Esophagus (tissue), 2 donors: Measurements from ENCODE around the gene GTSE1. TPM values are rescaled to one million over a fixed set of nuclear protein-coding genes. Genes with fewer than 3 reads are reported as not detected.

Experiments used
- polyA plus RNA-seq, 2 donors: library from polyadenylated mRNA; stranded (reverse); fragments of 200-250 nt; gene quantifications; one replicate each; pipeline ENCODE4 v1.2.3, GENCODE V29; 2013
- donor health status: healthy with polysubstance abuse.
- donor health status: Bipolar disorder and iron deficiency.

GTSE1 gene
- polyA plus RNA-seq, 2 donors = 5.0 to 7.4 TPM

Other genes with a start within 250 kb of the GTSE1 start
- gene PPARA, start 146.3 kb upstream of the GTSE1 start, polyA plus RNA-seq = 1 to 10 TPM; 3.2 to 3.9 TPM
- 1 to 10 TPM; 6.6 to 7.4 TPM for gene CDPF1, start 46.6 kb upstream of the GTSE1 start, polyA plus RNA-seq
- gene PKDREJ, start 33.5 kb upstream of the GTSE1 start, polyA plus RNA-seq = under 1 TPM; 0.10 to 0.11 TPM
- gene TTC38, start 28.9 kb upstream of the GTSE1 start, polyA plus RNA-seq = 1 to 10 TPM; 6.7 to 9.5 TPM
- 10 to 100 TPM; 24.3 to 32.4 TPM for gene TRMU, start 38.8 kb downstream of the GTSE1 start, polyA plus RNA-seq
- gene CELSR1, start 240.8 kb downstream of the GTSE1 start, polyA plus RNA-seq = 10 to 100 TPM; 19.8 to 34.8 TPM